Mesendoderm (in vitro differentiated cells): ENCODE data around the gene SMARCC1.

Experiments used
- DNase-seq: peaks from one replicate; pipeline ENCODE4 v3.0.0; 2013
- H2AK5ac ChIP-seq: 2 replicates; pipeline ENCODE4 v1.6.1; 2013; ENCODE audit warnings: low read length, inconsistent platforms
- H2BK120ac ChIP-seq: 2 replicates; pipeline ENCODE4 v1.6.1; 2013; ENCODE audit warnings: low read depth, mild to moderate bottlenecking, low read length, moderate library complexity, mixed read lengths
- H2BK15ac ChIP-seq: replicated peaks from 2 replicates; pipeline ENCODE4 v1.6.1; 2013; ENCODE audit warnings: low read depth, mild to moderate bottlenecking, moderate library complexity
- H2BK5ac ChIP-seq: 2 replicates; pipeline ENCODE4 v1.6.1; 2013; ENCODE audit warnings: low read length, inconsistent platforms
- H3K18ac ChIP-seq: 2 replicates; pipeline ENCODE4 v1.6.1; 2013; ENCODE audit warnings: mild to moderate bottlenecking, low read length, mixed read lengths
- H3K23ac ChIP-seq: one replicate; pipeline ENCODE4 v1.6.1; 2013; ENCODE audit warnings: low read length
- H3K27ac ChIP-seq: 2 replicates; pipeline ENCODE4 v1.5.1; 2013; ENCODE audit warnings: low read depth, mild to moderate bottlenecking, inconsistent platforms, low read length, moderate library complexity
- H3K27me3 ChIP-seq: 2 replicates; pipeline ENCODE4 v1.6.1; 2013; ENCODE audit warnings: low read length, control low read depth, mild to moderate bottlenecking, inconsistent platforms; ENCODE audit not compliant: insufficient read depth, poor library complexity
- H3K36me3 ChIP-seq: 2 replicates; pipeline ENCODE4 v1.6.1; 2013; ENCODE audit warnings: low read length, inconsistent platforms; ENCODE audit not compliant: control insufficient read depth, insufficient read depth
- H3K4ac ChIP-seq: one replicate; pipeline ENCODE4 v1.6.1; 2013; ENCODE audit warnings: low read depth, mild to moderate bottlenecking, low read length, moderate library complexity
- H3K4me1 ChIP-seq: 2 replicates; pipeline ENCODE4 v1.6.1; 2013; ENCODE audit warnings: low read depth, low read length, inconsistent platforms; ENCODE audit not compliant: control insufficient read depth
- H3K4me2 ChIP-seq: 2 replicates; pipeline ENCODE4 v1.6.1; 2013; ENCODE audit warnings: low read length
- H3K4me3 ChIP-seq: 2 replicates; pipeline ENCODE4 v1.5.1; 2013; ENCODE audit warnings: mild to moderate bottlenecking, low read length
- H3K56ac ChIP-seq: one replicate; pipeline ENCODE4 v1.6.1; 2013; ENCODE audit warnings: low read length
- H3K79me1 ChIP-seq: 2 replicates; pipeline ENCODE4 v1.6.1; 2013; ENCODE audit warnings: low read length, inconsistent platforms
- H3K79me2 ChIP-seq: 2 replicates; pipeline ENCODE4 v1.6.1; 2013; ENCODE audit warnings: mild to moderate bottlenecking, low read length; ENCODE audit not compliant: control insufficient read depth, insufficient read depth
- H3K9ac ChIP-seq: 2 replicates; pipeline ENCODE4 v1.6.1; 2013; ENCODE audit warnings: low read length, inconsistent platforms
- H4K5ac ChIP-seq: one replicate; pipeline ENCODE4 v1.6.1; 2013; ENCODE audit warnings: low read length
- H4K8ac ChIP-seq: one replicate; pipeline ENCODE4 v1.6.1; 2013; ENCODE audit warnings: low read depth, mild to moderate bottlenecking, control low read depth, low read length, moderate library complexity
- WGBS: extraction: QIAGEN DNeasy Blood & Tissue Kit; methylation state at CpG from one replicate; pipeline ENCODE4 v1.1.7; 2013; ENCODE audit warnings: low lambda C conversion rate, missing lambda C conversion rate; ENCODE audit not compliant: insufficient coverage; ENCODE audit errors: extremely low coverage; 5-methylcytosine and 5-hydroxymethylcytosine counted together

The SMARCC1 gene

DNA sequence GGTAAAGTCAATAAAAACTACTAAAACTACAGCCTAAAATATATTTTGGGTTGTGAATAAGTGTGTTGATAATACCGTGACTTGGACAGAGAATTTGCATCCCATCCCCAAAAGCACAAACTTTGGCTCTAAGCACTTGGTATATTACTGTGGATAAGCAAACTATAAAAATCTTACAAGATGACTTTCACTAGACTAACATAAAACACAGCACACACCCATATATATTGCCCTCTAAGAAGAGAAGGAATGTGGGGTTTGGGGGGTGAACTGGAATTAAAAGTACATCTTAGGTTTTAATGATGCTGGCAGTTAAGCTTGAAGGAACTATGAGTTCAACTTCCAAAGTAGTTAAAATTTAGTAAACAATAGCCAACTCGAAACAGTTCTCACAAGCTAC is 174.4 kb downstream of the SMARCC1 start:
- Histone ChIP-seq H3K27ac (no peak overlapping the region), H3K23ac (no peak overlapping the region), H3K4ac (no peak overlapping the region), H4K8ac (no peak overlapping the region), H3K36me3 (peaks cover 12% of the 10 kb centered on the region), H2AK5ac (no peak overlapping the region), H3K79me2 (peaks cover 1% of the 10 kb centered on the region), H3K79me1 (peaks cover 4% of the 10 kb centered on the region), H3K18ac (no peak overlapping the region), H3K4me1 (no peaks in the 10 kb centered on the region), H3K56ac (no peak overlapping the region), H2BK5ac (no peak overlapping the region), H3K27me3 (no peaks in the 10 kb centered on the region), H3K4me3 (no peak overlapping the region), H2BK15ac (no peak overlapping the region), H4K5ac (no peak overlapping the region), H3K4me2 (no peak overlapping the region), H3K9ac (no peak overlapping the region), H2BK120ac (no peak overlapping the region)
- DNase-seq, result no peak
- WGBS, result no CpG with 5 or more reads among the region's 2 CpGs

GRCh38 chr3:47606165-47606564 is 175.5 kb downstream of the SMARCC1 start:
- H3K4me3 ChIP-seq, result no peak overlapping the region
- H2BK5ac ChIP-seq, result no peak overlapping the region
- peaks cover 1% of the 10 kb centered on the region for H3K79me2 ChIP-seq
- H3K4ac ChIP-seq, result no peak overlapping the region
- no peak overlapping the region for H3K18ac ChIP-seq
- no peak overlapping the region for H3K23ac ChIP-seq
- no peak overlapping the region for H3K56ac ChIP-seq
- no peak overlapping the region for H3K4me2 ChIP-seq
- no peak overlapping the region for H4K8ac ChIP-seq
- H4K5ac ChIP-seq, result no peak overlapping the region
- DNase-seq, result no peak
- no peaks in the 10 kb centered on the region for H3K4me1 ChIP-seq
- H2AK5ac ChIP-seq, result no peak overlapping the region
- H3K27me3 ChIP-seq, result no peaks in the 10 kb centered on the region
- H3K27ac ChIP-seq, result no peak overlapping the region
- H2BK15ac ChIP-seq, result no peak overlapping the region
- H3K9ac ChIP-seq, result no peak overlapping the region
- peaks cover 12% of the 10 kb centered on the region for H3K36me3 ChIP-seq
- H3K79me1 ChIP-seq, result peaks cover 4% of the 10 kb centered on the region
- H2BK120ac ChIP-seq, result no peak overlapping the region
- whole genome bisulfite sequencing, result no CpG with 5 or more reads among the region's 5 CpGs

DNA sequence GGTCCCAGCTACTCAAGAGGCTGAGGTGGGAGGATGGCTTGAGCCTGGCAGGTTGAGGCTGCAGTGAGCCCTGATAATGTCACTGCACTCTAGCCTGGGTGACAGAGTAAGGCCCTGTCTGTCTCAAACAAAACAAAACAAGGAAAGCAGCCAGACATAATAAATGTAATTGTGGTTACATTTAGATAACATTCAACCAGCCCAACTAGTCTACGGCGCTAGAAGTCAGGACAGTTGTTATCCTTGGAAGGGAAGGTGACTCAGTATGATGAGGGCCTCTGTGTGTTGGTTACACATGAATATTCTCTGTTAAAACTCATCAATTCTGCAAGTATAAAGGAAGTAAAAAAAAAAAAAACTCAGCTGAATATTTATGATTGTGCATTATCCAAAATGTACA is 176.0 kb downstream of the SMARCC1 start:
- peaks cover 1% of the 10 kb centered on the region for H3K79me2 ChIP-seq
- no peak overlapping the region for H3K4me3 ChIP-seq
- H3K27me3 ChIP-seq, result no peaks in the 10 kb centered on the region
- no peak overlapping the region for H3K56ac ChIP-seq
- H4K8ac ChIP-seq, result no peak overlapping the region
- WGBS, result no CpG with 5 or more reads among the region's 2 CpGs
- no peak overlapping the region for H4K5ac ChIP-seq
- H3K4me1 ChIP-seq, result no peaks in the 10 kb centered on the region
- peaks cover 4% of the 10 kb centered on the region for H3K79me1 ChIP-seq
- no peak overlapping the region for H3K27ac ChIP-seq
- no peak overlapping the region for H3K18ac ChIP-seq
- H3K36me3 ChIP-seq, result peaks cover 12% of the 10 kb centered on the region
- H3K4ac ChIP-seq, result no peak overlapping the region
- H3K4me2 ChIP-seq, result no peak overlapping the region
- no peak overlapping the region for H2BK120ac ChIP-seq
- no peak overlapping the region for H2AK5ac ChIP-seq
- no peak overlapping the region for H2BK5ac ChIP-seq
- H2BK15ac ChIP-seq, result no peak overlapping the region
- H3K23ac ChIP-seq, result no peak overlapping the region
- no peak for DNase-seq
- no peak overlapping the region for H3K9ac ChIP-seq

- DNase-seq, result no peak
- no CpG with 5 or more reads among the region's 2 CpGs for WGBS
- peaks cover 5% of the 10 kb centered on the region for H3K36me3 ChIP-seq
These were observed 177.5 kb downstream of the SMARCC1 start for GRCh38 chr3:47604145-47604544.

GRCh38 chr3:47603332-47603731 is 178.4 kb downstream of the SMARCC1 start:
- H3K23ac ChIP-seq, result no peak overlapping the region
- no peak overlapping the region for H3K18ac ChIP-seq
- H4K8ac ChIP-seq, result no peak overlapping the region
- no peak for DNase-seq
- no peak overlapping the region for H3K4me2 ChIP-seq
- H3K9ac ChIP-seq, result no peak overlapping the region
- no peaks in the 10 kb centered on the region for H3K27me3 ChIP-seq
- H2AK5ac ChIP-seq, result no peak overlapping the region
- H2BK5ac ChIP-seq, result no peak overlapping the region
- no peak overlapping the region for H3K4ac ChIP-seq
- H2BK120ac ChIP-seq, result no peak overlapping the region
- H4K5ac ChIP-seq, result no peak overlapping the region
- H3K27ac ChIP-seq, result no peak overlapping the region
- no peak overlapping the region for H3K56ac ChIP-seq
- H3K36me3 ChIP-seq, result peaks cover 5% of the 10 kb centered on the region
- H2BK15ac ChIP-seq, result no peak overlapping the region
- no peaks in the 10 kb centered on the region for H3K4me1 ChIP-seq
- no peak overlapping the region for H3K4me3 ChIP-seq
- peaks cover 1% of the 10 kb centered on the region for H3K79me2 ChIP-seq
- peaks cover 4% of the 10 kb centered on the region for H3K79me1 ChIP-seq

More at GRCh38 chr3:47604145-47604544, 177.5 kb downstream of the SMARCC1 start:
- Histone ChIP-seq H2BK120ac (no peak overlapping the region), H4K5ac (no peak overlapping the region), H3K4me1 (no peaks in the 10 kb centered on the region), H3K56ac (no peak overlapping the region), H3K4me3 (no peak overlapping the region), H3K27me3 (no peaks in the 10 kb centered on the region), H2BK5ac (no peak overlapping the region), H3K79me1 (peaks cover 4% of the 10 kb centered on the region), H3K4me2 (no peak overlapping the region), H3K18ac (no peak overlapping the region), H3K79me2 (peaks cover 1% of the 10 kb centered on the region), H3K27ac (no peak overlapping the region), H3K9ac (no peak overlapping the region), H3K4ac (no peak overlapping the region), H2BK15ac (no peak overlapping the region), H3K23ac (no peak overlapping the region), H2AK5ac (no peak overlapping the region), H4K8ac (no peak overlapping the region)

GRCh38 chr3:47601281-47601680 is 180.4 kb downstream of the SMARCC1 start:
- WGBS, result no CpG with 5 or more reads among the region's 3 CpGs

More at GRCh38 chr3:47601281-47601680, 180.4 kb downstream of the SMARCC1 start:
- Histone ChIP-seq H3K4me3 (no peak overlapping the region), H3K79me2 (no peaks in the 10 kb centered on the region), H4K5ac (no peak overlapping the region), H3K18ac (no peak overlapping the region), H3K4me1 (no peaks in the 10 kb centered on the region), H2BK5ac (no peak overlapping the region), H3K79me1 (peaks cover 4% of the 10 kb centered on the region), H3K4me2 (no peak overlapping the region), H3K27me3 (no peaks in the 10 kb centered on the region), H2BK15ac (no peak overlapping the region), H3K56ac (no peak overlapping the region), H4K8ac (no peak overlapping the region), H3K9ac (no peak overlapping the region), H2AK5ac (no peak overlapping the region), H3K4ac (no peak overlapping the region), H3K36me3 (peaks cover 5% of the 10 kb centered on the region), H3K23ac (no peak overlapping the region), H2BK120ac (no peak overlapping the region), H3K27ac (no peak overlapping the region)
- DNase-seq, result no peak
